Caco-2 (cell line): ENCODE measurements around the gene FKBP7. TPM values are rescaled to one million over a fixed set of nuclear protein-coding genes. Genes with fewer than 3 reads are reported as not detected.

Experiments used
- total RNA-seq: library from RNA; stranded (reverse); gene quantifications from 2 replicates; pipeline ENCODE4 v1.2.3, GENCODE V29; 2022

FKBP7 gene
- total RNA-seq, 1 experiment from 2014 or later, result 2.4 TPM

Other genes with a start within 250 kb of the FKBP7 start
- gene PRKRA, start 27.4 kb downstream of the FKBP7 start, total RNA-seq, result 58.3 and 60.2 TPM in 2 replicates
- 2.1 and 2.9 TPM in 2 replicates for gene PJVK, start 27.2 kb downstream of the FKBP7 start, total RNA-seq
- gene PLEKHA3, start 1.9 kb upstream of the FKBP7 start, total RNA-seq, result 16.9 and 18.5 TPM in 2 replicates